Measurements from ENCODE around the gene CD59. TPM values are rescaled to one million over a fixed set of nuclear protein-coding genes. Genes with fewer than 3 reads are reported as not detected.

Gene CD59
- total RNA-seq, 1 donor from 2014 or later, result 789 TPM

DNA sequence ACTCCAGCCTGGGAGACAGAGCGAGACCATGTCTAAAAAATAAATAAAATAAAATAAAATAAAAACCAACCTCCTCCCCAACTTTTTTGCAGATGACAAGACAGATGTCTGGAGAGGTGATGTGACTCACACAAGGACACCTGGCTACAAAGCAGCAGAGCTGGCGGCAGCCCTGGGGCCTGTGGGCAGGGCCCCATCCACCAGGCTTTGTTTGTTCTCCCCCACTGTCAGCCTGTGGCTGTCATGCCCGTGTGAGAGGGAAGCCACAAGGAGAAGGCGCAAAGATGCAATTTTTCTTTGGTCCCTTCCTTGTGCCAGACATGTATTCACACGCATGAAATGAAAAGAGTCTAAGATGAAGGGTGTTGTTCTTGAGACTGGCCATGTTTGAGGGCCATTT is 16.6 kb downstream of the CD59 start:
- peak overlapping the region; percentile 93 for H3K27ac ChIP-seq (replicated peaks)
- peaks cover 71% of the 10 kb centered on the region for H3K36me3 ChIP-seq
- no peaks in the 10 kb centered on the region for H3K9me3 ChIP-seq (replicated peaks)
- H3K4me3 ChIP-seq, result no peak overlapping the region
- TF ChIP-seq, protein P1, sequence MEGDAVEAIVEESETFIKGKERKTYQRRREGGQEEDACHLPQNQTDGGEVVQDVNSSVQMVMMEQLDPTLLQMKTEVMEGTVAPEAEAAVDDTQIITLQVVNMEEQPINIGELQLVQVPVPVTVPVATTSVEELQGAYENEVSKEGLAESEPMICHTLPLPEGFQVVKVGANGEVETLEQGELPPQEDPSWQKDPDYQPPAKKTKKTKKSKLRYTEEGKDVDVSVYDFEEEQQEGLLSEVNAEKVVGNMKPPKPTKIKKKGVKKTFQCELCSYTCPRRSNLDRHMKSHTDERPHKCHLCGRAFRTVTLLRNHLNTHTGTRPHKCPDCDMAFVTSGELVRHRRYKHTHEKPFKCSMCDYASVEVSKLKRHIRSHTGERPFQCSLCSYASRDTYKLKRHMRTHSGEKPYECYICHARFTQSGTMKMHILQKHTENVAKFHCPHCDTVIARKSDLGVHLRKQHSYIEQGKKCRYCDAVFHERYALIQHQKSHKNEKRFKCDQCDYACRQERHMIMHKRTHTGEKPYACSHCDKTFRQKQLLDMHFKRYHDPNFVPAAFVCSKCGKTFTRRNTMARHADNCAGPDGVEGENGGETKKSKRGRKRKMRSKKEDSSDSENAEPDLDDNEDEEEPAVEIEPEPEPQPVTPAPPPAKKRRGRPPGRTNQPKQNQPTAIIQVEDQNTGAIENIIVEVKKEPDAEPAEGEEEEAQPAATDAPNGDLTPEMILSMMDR (IDR thresholded peaks at IDR 0.05; ENCODE audit: borderline replicate concordance), result no peak
- intact Hi-C loops (cut with micrococcal nuclease), result no loop called here
- peaks cover 100% of the 10 kb centered on the region for H3K4me1 ChIP-seq
- H3K27me3 ChIP-seq (ENCODE audit: low read depth), result no peaks in the 10 kb centered on the region
- DNase-seq, result no peak

DNA sequence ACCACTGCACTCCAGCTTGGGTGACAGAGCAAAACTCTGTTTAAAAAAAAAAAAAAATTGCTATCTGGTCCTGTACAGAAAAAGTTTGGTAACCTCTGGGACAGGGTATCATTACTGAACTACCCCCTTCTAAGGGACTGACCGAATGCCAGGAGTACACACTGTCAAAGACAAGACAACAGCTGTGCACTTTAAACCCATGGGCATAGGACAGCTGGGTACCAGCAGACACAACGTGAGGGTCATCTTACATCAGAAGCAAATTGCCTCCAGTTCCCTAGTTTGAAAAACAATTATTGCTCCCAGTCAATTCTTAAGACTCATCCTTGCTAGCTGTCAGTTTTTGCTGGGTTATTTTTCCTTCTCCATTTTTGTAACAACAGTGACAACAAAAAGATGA is 17.8 kb downstream of the CD59 start:
- TF ChIP-seq, protein P1 (IDR thresholded peaks at IDR 0.05; ENCODE audit: borderline replicate concordance), result no peak
- Histone ChIP-seq H3K4me1 (peaks cover 100% of the 10 kb centered on the region), H3K4me3 (no peak overlapping the region), H3K9me3 (replicated peaks) (no peaks in the 10 kb centered on the region), H3K36me3 (peaks cover 82% of the 10 kb centered on the region), H3K27ac (replicated peaks) (peak overlapping the region; percentile 93), H3K27me3 (ENCODE audit: low read depth) (no peaks in the 10 kb centered on the region)
- intact Hi-C loops (cut with micrococcal nuclease), result no loop called here
- DNase-seq, result no peak

DNA sequence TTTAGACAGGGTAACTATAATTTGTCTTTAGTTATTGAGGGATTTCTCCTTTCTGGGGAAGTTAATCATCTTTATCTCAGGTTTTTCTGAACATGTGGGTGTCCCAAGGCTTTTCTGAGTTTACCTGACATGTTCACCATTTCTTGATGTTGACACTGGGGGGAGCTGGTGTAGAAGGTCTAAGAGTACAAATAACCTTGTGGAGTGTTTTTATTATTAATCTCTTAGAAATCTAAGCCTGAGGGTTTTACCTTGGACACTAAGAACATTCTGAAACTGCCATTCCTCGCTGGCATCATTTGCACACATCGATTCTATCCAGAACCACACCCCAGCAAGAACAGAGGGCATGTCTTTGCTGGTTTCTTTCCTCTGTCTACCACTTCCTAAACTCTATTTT is 20.0 kb downstream of the CD59 start:
- intact Hi-C loops (cut with micrococcal nuclease), result no loop called here
- Histone ChIP-seq H3K9me3 (replicated peaks) (no peaks in the 10 kb centered on the region), H3K27ac (replicated peaks) (peak overlapping the region; percentile 82), H3K27me3 (ENCODE audit: low read depth) (no peaks in the 10 kb centered on the region), H3K36me3 (peaks cover 90% of the 10 kb centered on the region), H3K4me1 (peaks cover 93% of the 10 kb centered on the region), H3K4me3 (no peak overlapping the region)
- TF ChIP-seq, protein P1 (IDR thresholded peaks at IDR 0.05; ENCODE audit: borderline replicate concordance), result peak; percentile 54
- no peak for DNase-seq

DNA sequence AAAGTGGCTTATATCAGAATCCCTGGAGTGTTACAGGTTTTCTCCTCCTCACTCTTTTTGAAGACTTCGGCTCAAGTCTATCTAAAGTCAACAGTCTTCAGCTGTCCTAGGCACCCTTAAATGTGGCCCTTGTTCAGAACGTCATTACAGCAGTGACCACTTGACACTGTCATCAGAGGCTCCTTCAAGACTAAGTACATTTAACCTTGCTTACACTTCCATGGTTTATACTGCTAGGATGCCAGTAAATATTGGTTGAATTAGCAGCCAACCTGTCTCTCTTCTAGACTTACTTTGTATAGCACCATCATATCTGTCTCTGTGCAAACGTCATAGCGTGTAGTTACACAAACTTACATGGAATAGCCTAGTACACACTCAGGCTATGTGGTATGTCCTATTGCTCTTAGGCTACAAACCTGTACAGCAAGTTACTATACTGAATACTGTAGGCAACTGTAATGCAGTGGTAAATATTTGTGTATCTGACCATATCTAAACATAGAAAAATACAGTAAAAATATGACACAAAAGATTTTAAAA is 22.3 kb downstream of the CD59 start:
- intact Hi-C loops (cut with micrococcal nuclease), result no loop called here
- DNase-seq, result no peak
- H3K4me3 ChIP-seq, result no peak overlapping the region
- H3K9me3 ChIP-seq (replicated peaks), result no peaks in the 10 kb centered on the region
- H3K27ac ChIP-seq (replicated peaks), result peak overlapping the region; percentile 82
- peaks cover 91% of the 10 kb centered on the region for H3K36me3 ChIP-seq
- no peaks in the 10 kb centered on the region for H3K27me3 ChIP-seq (ENCODE audit: low read depth)
- TF ChIP-seq, protein P1 (IDR thresholded peaks at IDR 0.05; ENCODE audit: borderline replicate concordance), result no peak
- peaks cover 88% of the 10 kb centered on the region for H3K4me1 ChIP-seq

DNA sequence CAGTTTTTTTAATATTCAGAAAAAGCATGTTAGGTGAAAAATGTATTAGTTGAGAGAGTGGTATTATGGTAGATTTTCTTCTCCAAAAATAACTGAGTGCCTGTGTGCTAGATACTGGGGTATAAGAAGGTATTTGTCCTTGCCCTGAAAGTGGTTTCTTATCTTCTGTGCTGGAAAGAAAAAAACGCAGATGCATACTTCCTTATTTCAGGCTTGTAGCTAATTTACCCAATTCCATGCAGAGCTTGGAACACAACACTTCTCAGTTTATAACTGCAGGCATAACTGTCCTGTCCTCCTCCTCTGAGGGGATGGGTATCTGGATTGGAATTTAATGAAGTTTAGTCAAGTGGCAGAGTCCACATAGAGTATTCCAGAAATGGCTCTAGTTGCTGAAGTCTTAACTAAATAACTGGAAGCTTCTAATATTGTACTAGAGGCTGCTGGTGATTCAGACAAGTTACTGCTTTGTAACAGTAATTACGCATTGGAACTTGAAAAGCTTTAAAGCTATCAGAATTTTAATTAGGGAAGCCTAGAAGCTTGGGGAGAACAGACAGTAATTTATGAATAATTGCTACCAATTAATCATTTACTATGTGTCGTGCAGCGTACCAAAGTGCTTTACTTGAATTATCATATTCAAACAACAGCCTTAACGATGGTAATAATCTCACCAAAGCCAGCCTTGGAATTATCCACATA is 22.9 kb downstream of the CD59 start:
- H3K4me1 ChIP-seq, result peaks cover 88% of the 10 kb centered on the region
- DNase-seq, result no peak
- H3K27ac ChIP-seq (replicated peaks), result peak overlapping the region; percentile 82
- intact Hi-C loops (cut with micrococcal nuclease), result no loop called here
- no peaks in the 10 kb centered on the region for H3K27me3 ChIP-seq (ENCODE audit: low read depth)
- H3K36me3 ChIP-seq, result peaks cover 91% of the 10 kb centered on the region
- H3K9me3 ChIP-seq (replicated peaks), result no peaks in the 10 kb centered on the region
- no peak overlapping the region for H3K4me3 ChIP-seq
- TF ChIP-seq, protein P1 (IDR thresholded peaks at IDR 0.05; ENCODE audit: borderline replicate concordance), result no peak

Measured in left ventricle myocardium inferior (tissue), 1 donor.